Measurements from ENCODE around the gene COX19. TPM values are rescaled to one million over a fixed set of nuclear protein-coding genes. Genes with fewer than 3 reads are reported as not detected.
A peak's percentile ranks its signal among the peaks of the same experiment; 100 is the strongest.

The COX19 gene
- total and polyA plus RNA-seq, 2 of the 13 experiments (the other 11 are each of a cell fraction or from before 2014, with no cell fraction given): 11.5 to 21.7 TPM

- TF ChIP-seq FOXO1 (CRISPR knock-in tag; IDR thresholded peaks at IDR 0.05): no peak
- TF ChIP-seq HDAC2 (CRISPR knock-in tag; IDR thresholded peaks at IDR 0.05): no peak
- no peak for TF ChIP-seq MED13 (CRISPR knock-in tag; IDR thresholded peaks at IDR 0.05)
- TF ChIP-seq ZNF768 (CRISPR knock-in tag; IDR thresholded peaks at IDR 0.05): peak; percentile 23; the same call in 1 of the 2 replicates
- no peak for TF ChIP-seq BCLAF1 (IDR thresholded peaks at IDR 0.05)
- no peak for TF ChIP-seq ZNF160 (CRISPR knock-in tag; IDR thresholded peaks at IDR 0.05)
- TF ChIP-seq MAX (IDR thresholded peaks at IDR 0.05): peak; percentile 43; the same call in 1 of the 2 replicates
- TF ChIP-seq SETDB1 (CRISPR knock-in tag; IDR thresholded peaks at IDR 0.05; ENCODE audit: borderline replicate concordance): no peak
- TF ChIP-seq ZNF260 (CRISPR knock-in tag; IDR thresholded peaks at IDR 0.05; ENCODE audit: borderline replicate concordance, low read depth): no peak
- TF ChIP-seq ZNF558 (CRISPR knock-in tag; IDR thresholded peaks at IDR 0.05; ENCODE audit: borderline replicate concordance): no peak
- no peak for TF ChIP-seq ZNF557 (CRISPR knock-in tag; IDR thresholded peaks at IDR 0.05)
- TF ChIP-seq SP2 (CRISPR knock-in tag; IDR thresholded peaks at IDR 0.05): no peak
- TF ChIP-seq ZNF407 (CRISPR knock-in tag; IDR thresholded peaks at IDR 0.05; ENCODE audit: not compliant biosample characterization): no peak
- TF ChIP-seq ZNF580 (CRISPR knock-in tag; IDR thresholded peaks at IDR 0.05; ENCODE audit: borderline replicate concordance, low read depth): no peak
- TF ChIP-seq ZNF549 (CRISPR knock-in tag; IDR thresholded peaks at IDR 0.05): no peak
- TF ChIP-seq XRCC5 (optimal IDR thresholded peaks at IDR 0.05; ENCODE audit: low read length): peak; percentile 51
- TF ChIP-seq KLF12 (CRISPR knock-in tag; IDR thresholded peaks at IDR 0.05; ENCODE audit: borderline replicate concordance): no peak
- TF ChIP-seq ZNF3 (CRISPR knock-in tag; IDR thresholded peaks at IDR 0.05): no peak
- TF ChIP-seq KDM4B (CRISPR knock-in tag; IDR thresholded peaks at IDR 0.05): no peak
Measured at GRCh38 chr7:927031-927671, 48.2 kb downstream of the COX19 start (continued).
